ENCODE results near the gene MCTP2.

- TF ChIP-seq RAD21 (IDR thresholded peaks at IDR 0.05; ENCODE audit: low read depth) (no peak), NFIC (IDR thresholded peaks at IDR 0.05) (no peak), CEBPB (IDR thresholded peaks at IDR 0.05) (no peak), TAF1 (IDR thresholded peaks at IDR 0.05; ENCODE audit: low read depth) (no peak), MAX (IDR thresholded peaks at IDR 0.05) (no peak), YY1 (IDR thresholded peaks at IDR 0.05; ENCODE audit: low read depth) (no peak), EP300 (IDR thresholded peaks at IDR 0.05; ENCODE audit: borderline replicate concordance) (no peak), EGR1 (IDR thresholded peaks at IDR 0.05) (no peak), TEAD4 (IDR thresholded peaks at IDR 0.05) (no peak), CREB1 (IDR thresholded peaks at IDR 0.05; ENCODE audit: low read depth) (no peak), REST (IDR thresholded peaks at IDR 0.05; ENCODE audit: low read depth) (no peak), ZBTB7A (IDR thresholded peaks at IDR 0.05; ENCODE audit: low read depth) (no peak), FOXM1 (IDR thresholded peaks at IDR 0.05; ENCODE audit: borderline replicate concordance, low read depth) (no peak), TCF12 (IDR thresholded peaks at IDR 0.05; ENCODE audit: low read depth) (no peak)
Observed at GRCh38 chr15:94228611-94229010, 2.8 kb upstream of the MCTP2 start.
